HG02973 (cell line): ENCODE data around the gene RTL10.

Experiments used
- ATAC-seq: cut with Tn5 transposase; IDR thresholded peaks from one replicate; pipeline ENCODE4 v1.9.1; 2021; ENCODE audit warnings: moderate library complexity; ENCODE audit not compliant: unreplicated experiment

Gene RTL10

DNA sequence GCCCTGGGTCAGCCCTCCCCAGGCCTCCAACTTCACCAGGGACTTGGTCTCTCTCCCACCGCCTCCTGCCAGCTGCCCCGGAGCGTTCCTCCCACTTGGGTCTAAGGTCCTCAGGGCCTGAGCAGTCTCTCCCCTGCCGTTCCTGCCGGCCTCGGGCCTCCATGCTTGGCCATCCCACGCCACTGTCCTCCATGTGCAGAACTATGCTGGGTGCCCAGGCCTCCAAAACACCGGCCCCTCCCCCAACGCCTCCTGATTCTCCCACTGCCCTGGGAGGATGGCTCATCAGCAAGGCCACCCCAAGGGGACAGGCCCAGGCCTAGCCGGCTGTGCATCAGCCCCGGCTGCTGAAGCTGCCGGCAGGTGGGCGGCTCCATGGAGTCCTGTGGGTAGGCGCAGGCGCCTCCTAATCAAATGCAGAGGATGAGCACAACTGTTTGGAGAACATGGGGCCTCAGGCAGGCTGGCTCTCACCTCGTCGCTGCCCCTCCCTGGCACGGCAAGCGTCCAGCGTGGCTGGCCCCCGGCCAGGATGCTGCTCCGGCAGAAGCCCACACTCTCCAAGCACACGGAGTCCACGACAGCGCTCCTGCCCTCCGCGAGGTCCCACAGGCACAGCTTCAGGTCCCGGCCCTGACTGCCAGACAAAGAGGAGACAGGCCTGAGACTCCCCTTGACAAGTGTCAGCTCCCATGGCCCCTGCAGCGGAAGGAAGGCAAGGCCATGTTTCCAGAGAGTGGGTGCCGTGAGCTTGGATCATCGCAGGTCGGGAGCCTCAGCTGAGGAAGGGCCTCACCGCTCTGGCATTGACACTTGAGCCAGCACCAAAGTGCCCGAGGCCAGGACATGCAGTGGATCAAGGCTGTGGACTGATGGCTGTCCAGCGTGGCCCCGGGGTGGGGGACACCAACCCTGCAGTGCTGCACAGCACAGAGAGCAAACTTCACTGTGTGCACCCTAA lies 42.6 kb downstream of the RTL10 start:
- ATAC-seq: no peak

GRCh38 chr22:19811211-19811621 lies 43.5 kb downstream of the RTL10 start:
- no peak for ATAC-seq

- ATAC-seq: no peak
These were observed 44.1 kb downstream of the RTL10 start for GRCh38 chr22:19810381-19811201.

DNA sequence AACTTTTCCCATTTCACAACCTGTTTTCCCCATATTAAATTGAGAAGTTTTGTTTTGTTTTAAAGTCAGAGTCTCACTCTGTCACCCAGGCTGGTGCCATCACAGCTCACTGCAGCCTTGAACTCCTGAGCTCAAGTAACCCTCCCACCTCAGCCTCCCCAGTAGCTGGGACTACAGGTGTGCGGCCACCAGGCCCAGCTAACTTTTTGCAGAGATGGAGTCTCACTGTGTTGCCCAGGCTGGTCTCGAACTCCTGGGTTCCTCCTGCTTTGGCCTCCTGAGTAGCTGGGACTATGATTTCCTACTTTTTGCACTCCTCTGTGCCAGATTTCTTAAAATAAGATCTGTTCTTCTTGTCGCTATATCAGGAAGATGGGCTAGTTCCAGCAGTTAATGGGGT lies 44.9 kb downstream of the RTL10 start:
- ATAC-seq: no peak

DNA sequence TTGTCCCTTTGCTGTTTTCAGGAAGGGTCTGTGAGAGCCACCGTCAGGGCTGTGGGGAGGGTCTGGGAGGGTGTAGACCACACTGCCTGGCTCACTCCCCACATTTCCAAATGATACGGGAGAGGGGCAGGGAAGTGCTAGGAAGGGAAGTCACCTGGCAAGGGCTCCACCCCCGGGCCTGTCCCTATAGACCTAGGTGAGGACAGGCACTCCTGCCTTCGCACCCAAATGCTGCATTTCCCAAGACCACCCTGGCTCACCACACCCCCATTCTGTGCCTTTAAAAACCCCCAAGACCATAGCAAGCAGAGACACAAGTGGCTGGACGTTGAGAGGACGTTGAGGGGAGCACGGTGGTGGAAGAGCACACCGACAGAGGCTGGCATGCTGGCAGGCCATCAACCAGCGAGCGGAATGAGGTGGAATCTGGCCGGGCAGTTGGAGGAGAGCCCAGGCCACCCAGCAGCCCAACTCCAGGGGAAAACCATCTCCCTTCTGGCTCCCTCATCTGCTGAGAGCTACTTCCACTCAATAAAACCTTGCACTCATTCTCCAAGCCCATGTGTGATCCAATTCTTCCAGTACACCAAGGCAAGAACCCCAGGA lies 45.7 kb downstream of the RTL10 start:
- ATAC-seq: no peak

DNA sequence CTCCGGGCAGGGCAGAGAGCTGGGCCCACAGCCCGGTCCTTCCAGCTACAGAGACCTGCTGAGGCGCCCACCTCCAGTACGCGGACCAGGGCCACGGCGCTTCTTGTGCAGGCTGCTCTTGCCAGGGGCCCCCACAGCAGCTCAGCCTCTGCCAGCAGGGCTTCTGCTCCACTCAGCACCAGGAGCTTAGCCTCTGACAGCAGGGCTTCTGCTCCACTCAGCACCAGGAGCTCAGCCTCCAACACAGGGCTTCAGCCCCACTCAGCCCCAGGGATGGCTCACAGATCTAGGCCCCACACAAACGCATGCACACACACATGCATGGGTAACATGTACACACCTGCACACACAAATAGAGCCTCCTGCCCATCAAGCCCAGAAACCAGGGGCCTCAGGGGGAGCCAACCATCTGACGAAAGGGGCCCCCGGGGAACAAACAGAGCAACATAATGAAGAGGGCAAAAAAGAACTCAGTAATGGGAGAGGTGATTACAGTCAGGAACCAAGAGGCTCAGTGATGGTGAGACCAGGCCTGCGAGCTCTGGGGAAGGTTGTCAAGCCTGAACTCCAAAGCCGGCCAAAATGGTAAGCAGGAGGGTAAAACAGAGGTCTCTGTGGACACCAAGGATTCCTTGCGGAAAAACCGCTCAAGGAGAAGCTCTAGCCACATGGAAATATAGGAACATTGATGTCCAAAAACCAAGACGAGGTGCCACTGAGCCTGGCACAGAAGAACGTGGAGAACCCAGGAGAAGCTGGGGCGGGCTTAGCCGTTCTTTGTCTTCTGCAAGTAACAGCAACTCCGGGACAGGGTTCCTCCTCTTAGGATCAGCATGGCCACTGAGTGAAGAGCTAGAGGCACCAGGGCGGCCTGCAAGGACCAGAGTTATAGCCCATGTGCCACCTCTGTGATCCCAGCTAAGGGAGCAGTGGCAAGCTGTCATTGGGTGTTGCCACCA lies 46.5 kb downstream of the RTL10 start:
- no peak for ATAC-seq

- ATAC-seq: no peak
These were observed 47.3 kb downstream of the RTL10 start for GRCh38 chr22:19807161-19807913.

- no peak for ATAC-seq
These were observed 48.2 kb downstream of the RTL10 start for GRCh38 chr22:19806213-19807160.

DNA sequence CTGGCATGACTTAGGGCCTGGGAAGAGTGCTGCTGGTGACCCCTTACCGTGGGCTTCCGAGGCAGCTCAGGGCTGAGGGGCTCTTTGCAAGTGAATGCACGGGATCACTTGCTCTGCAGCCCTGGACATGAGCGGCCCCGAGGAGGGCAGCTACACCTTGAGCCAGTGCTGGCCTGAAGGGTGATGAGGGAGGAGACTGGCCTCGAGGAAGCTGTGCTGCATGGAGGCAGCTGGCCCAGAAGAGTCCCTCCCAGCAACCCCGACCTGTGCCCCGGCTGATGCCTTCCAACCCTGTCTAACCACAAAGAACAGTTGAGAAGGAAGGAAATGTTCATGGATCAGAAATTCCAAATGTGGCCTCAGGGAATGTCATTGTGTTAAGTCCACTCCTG lies 48.9 kb downstream of the RTL10 start:
- ATAC-seq: no peak
